Gastroesophageal sphincter (tissue), 3 donors: ENCODE data around the gene DNAAF8.

Experiments used
- POLR2A ChIP-seq, 2 donors: fragments of 450-650 bp; IDR thresholded peaks; one replicate each; pipeline ENCODE4 v1.6.1; 2017; ENCODE audit warnings: antibody characterized with exemption in 2 of 2, mild to moderate bottlenecking in 2 of 2, moderate library complexity in 1 of 2
- POLR2AphosphoS5 ChIP-seq: sonication (generic); formaldehyde crosslinking; IDR thresholded peaks from one replicate; pipeline ENCODE4 v1.6.1; 2017; ENCODE audit warnings: antibody characterized with exemption
- TF ChIP-seq, protein P1 (sequence below), 4 experiments: fragments of 200-600 bp in 2 of 4; fragments of 450-650 bp in 2 of 4; sonication (generic) in 1 of 4; IDR thresholded peaks; one replicate each; pipeline ENCODE4 v1.5.1; 2017 to 2019; ENCODE audit warnings: antibody characterized with exemption in 4 of 4, mild to moderate bottlenecking in 2 of 4, moderate library complexity in 2 of 4

DNA sequence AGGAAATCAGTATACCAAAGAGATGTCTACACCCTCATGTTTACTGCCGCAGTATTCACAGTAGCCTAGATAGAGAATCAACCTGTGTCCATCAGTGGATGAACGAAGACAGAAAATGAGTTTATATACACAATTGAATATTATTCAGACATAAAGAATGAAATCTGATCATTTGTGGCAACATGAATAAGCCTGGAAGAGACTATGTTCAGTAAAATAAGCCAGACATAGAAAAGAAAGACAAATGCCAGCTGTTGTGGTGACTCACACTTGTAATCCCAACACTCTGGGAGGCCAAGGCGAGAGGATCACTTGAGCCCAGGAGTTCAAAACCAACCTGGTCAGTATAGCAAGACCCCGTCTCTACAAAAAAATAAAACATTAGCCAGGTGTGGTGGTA is 24.9 kb upstream of the DNAAF8 start:
- TF ChIP-seq, protein P1, sequence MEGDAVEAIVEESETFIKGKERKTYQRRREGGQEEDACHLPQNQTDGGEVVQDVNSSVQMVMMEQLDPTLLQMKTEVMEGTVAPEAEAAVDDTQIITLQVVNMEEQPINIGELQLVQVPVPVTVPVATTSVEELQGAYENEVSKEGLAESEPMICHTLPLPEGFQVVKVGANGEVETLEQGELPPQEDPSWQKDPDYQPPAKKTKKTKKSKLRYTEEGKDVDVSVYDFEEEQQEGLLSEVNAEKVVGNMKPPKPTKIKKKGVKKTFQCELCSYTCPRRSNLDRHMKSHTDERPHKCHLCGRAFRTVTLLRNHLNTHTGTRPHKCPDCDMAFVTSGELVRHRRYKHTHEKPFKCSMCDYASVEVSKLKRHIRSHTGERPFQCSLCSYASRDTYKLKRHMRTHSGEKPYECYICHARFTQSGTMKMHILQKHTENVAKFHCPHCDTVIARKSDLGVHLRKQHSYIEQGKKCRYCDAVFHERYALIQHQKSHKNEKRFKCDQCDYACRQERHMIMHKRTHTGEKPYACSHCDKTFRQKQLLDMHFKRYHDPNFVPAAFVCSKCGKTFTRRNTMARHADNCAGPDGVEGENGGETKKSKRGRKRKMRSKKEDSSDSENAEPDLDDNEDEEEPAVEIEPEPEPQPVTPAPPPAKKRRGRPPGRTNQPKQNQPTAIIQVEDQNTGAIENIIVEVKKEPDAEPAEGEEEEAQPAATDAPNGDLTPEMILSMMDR (IDR thresholded peaks at IDR 0.05) = no peak
- TF ChIP-seq POLR2AphosphoS5 (no peak), POLR2A (IDR thresholded peaks at IDR 0.05) (no peak)
